Loucy (cell line): ENCODE results near the gene PEF1.

Experiments used
- H2AFZ ChIP-seq: fragments of 200-600 bp; sonication (generic); 2 replicates; pipeline ENCODE4 v1.6.0; 2016; ENCODE audit warnings: antibody characterized with exemption, mild to moderate bottlenecking, low read length, moderate library complexity
- H3F3A ChIP-seq: fragments of 200-600 bp; 2 replicates; pipeline ENCODE4 v1.6.0; 2016; ENCODE audit warnings: antibody characterized with exemption, low read depth, mild to moderate bottlenecking
- H3K27me3 ChIP-seq: fragments of 200-600 bp; sonication (generic); 2 replicates; pipeline ENCODE4 v1.6.1; 2014; ENCODE audit warnings: low read length, mild to moderate bottlenecking; ENCODE audit not compliant: insufficient read depth, poor library complexity, severe bottlenecking
- H3K36me3 ChIP-seq: fragments of 200-600 bp; sonication (generic); 2 replicates; pipeline ENCODE4 v1.6.1; 2016; ENCODE audit warnings: low read length; ENCODE audit not compliant: insufficient read depth
- H3K4me1 ChIP-seq: fragments of 200-600 bp; sonication (generic); 2 replicates; pipeline ENCODE4 v1.5.1; 2014; ENCODE audit warnings: low read length, mild to moderate bottlenecking; ENCODE audit not compliant: insufficient read depth, poor library complexity, severe bottlenecking
- H3K4me2 ChIP-seq: fragments of 200-600 bp; sonication (generic); 2 replicates; pipeline ENCODE4 v1.6.0; 2014; ENCODE audit warnings: antibody characterized with exemption, low read length, low read depth, mild to moderate bottlenecking; ENCODE audit not compliant: poor library complexity, severe bottlenecking
- H3K4me3 ChIP-seq: fragments of 200-600 bp; sonication (generic); 2 replicates; pipeline ENCODE4 v1.5.1; 2014; ENCODE audit warnings: low read length, mild to moderate bottlenecking, mixed read lengths; ENCODE audit not compliant: poor library complexity, severe bottlenecking
- H3K79me2 ChIP-seq: fragments of 200-600 bp; sonication (generic); 2 replicates; pipeline ENCODE4 v1.6.1; 2014; ENCODE audit warnings: low read length; ENCODE audit not compliant: insufficient read depth
- H3K9ac ChIP-seq: fragments of 200-600 bp; sonication (generic); 2 replicates; pipeline ENCODE4 v1.6.0; 2014; ENCODE audit warnings: mild to moderate bottlenecking, low read depth, low read length, moderate library complexity; ENCODE audit not compliant: poor library complexity, severe bottlenecking
- H3K9me2 ChIP-seq: fragments of 200-600 bp; sonication (generic); replicated peaks from 2 replicates; pipeline ENCODE4 v1.6.1; 2016; ENCODE audit warnings: low read depth, low read length, mixed read lengths
- H3K9me3 ChIP-seq: fragments of 200-600 bp; sonication (generic); 2 replicates; pipeline ENCODE4 v1.6.1; 2014; ENCODE audit warnings: mild to moderate bottlenecking, antibody characterized with exemption, low read length, low read depth; ENCODE audit not compliant: insufficient read depth
- H4K20me1 ChIP-seq: fragments of 200-600 bp; sonication (generic); 2 replicates; pipeline ENCODE4 v1.6.0; 2014; ENCODE audit warnings: antibody characterized with exemption, low read length, mild to moderate bottlenecking; ENCODE audit not compliant: insufficient read depth, poor library complexity, severe bottlenecking
- EZH2phosphoT487 ChIP-seq: fragments of 200-600 bp; IDR thresholded peaks from 2 replicates; pipeline ENCODE4 v1.6.1; 2018; ENCODE audit warnings: antibody characterized with exemption, mild to moderate bottlenecking, moderate library complexity, borderline replicate concordance
- TF ChIP-seq, protein P1 (sequence below): fragments of 200-600 bp; sonication (generic); conservative IDR thresholded peaks from 2 replicates; pipeline ENCODE4 v1.5.1; 2014; ENCODE audit warnings: mild to moderate bottlenecking, antibody characterized with exemption, low read length

Gene PEF1

DNA sequence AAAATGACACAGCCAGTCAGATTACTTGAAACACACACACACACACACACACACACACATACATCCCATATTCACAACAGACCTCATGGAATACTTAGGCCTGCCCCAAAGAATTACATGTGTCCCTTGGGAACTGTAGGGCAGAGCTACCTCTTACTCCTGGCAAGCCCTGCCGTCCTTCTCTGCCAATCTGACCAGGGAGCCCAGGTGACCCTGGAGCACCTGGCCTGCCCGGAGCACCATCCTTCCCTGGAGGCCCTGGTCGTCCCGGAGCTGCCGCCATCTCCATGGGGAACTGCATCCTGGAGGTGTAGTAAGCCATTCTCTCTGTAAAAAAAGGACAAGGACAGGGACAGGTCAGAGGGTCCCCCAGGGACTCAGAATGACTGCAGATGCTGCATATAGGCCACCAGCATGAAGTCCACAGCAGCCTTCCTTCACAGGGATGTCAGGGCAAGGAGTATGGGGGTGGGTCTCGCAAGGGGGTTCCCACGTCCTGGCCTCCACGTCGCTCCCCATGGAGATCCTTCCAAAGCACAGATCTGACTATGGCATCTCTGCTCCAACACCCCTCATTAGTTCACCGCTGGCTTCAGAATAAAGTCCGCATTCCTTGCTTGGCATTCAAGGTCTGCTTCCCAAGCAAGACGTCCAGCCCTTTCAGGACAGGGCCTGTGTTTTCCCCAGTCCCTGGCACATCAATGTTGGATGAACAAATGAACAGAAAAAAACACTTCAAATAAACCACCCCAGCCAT, 9.2 kb upstream of the PEF1 start:
- H3K9me3 ChIP-seq = no peaks in the 10 kb centered on the region
- H3K4me3 ChIP-seq = no peak overlapping the region
- no peak overlapping the region for H2AFZ ChIP-seq
- H3F3A ChIP-seq = no peaks in the 10 kb centered on the region
- H3K36me3 ChIP-seq = no peaks in the 10 kb centered on the region
- H3K4me1 ChIP-seq = no peaks in the 10 kb centered on the region
- no peaks in the 10 kb centered on the region for H4K20me1 ChIP-seq
- no peak overlapping the region for H3K9ac ChIP-seq
- H3K4me2 ChIP-seq = no peak overlapping the region
- no peak for TF ChIP-seq EZH2phosphoT487
- TF ChIP-seq, protein P1, sequence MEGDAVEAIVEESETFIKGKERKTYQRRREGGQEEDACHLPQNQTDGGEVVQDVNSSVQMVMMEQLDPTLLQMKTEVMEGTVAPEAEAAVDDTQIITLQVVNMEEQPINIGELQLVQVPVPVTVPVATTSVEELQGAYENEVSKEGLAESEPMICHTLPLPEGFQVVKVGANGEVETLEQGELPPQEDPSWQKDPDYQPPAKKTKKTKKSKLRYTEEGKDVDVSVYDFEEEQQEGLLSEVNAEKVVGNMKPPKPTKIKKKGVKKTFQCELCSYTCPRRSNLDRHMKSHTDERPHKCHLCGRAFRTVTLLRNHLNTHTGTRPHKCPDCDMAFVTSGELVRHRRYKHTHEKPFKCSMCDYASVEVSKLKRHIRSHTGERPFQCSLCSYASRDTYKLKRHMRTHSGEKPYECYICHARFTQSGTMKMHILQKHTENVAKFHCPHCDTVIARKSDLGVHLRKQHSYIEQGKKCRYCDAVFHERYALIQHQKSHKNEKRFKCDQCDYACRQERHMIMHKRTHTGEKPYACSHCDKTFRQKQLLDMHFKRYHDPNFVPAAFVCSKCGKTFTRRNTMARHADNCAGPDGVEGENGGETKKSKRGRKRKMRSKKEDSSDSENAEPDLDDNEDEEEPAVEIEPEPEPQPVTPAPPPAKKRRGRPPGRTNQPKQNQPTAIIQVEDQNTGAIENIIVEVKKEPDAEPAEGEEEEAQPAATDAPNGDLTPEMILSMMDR = no peak
- H3K9me2 ChIP-seq = no peaks in the 10 kb centered on the region
- no peaks in the 10 kb centered on the region for H3K27me3 ChIP-seq
- no peaks in the 10 kb centered on the region for H3K79me2 ChIP-seq

DNA sequence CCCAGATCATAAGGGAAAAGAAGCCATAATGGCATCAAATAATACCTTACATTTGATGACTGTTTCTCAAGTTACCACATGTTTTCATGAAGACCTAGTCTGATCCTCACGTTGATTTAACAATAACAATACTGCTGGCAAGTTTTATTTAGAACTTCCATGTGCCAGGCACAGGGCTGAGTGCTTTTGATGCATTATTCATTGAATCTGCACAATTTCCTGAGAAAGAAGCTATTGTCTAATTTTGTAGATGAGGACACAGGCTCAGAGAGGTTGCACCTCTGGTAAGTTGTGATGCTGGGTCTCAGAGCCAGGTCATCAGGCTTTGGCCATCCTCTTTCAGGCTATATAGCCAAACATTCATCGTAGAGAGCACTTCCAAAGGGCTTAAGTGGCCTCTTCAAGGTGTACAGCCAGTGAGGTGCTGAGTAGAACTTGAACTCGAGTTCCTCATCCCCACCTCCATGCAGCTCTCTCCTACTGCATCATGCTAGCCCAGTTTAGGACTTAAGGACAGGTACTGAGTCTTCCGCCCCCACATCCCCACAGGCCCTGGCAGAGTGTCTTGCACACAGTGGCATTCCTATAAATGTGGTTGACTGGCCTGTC, 8.3 kb upstream of the PEF1 start:
- Histone ChIP-seq H3K36me3 (no peaks in the 10 kb centered on the region), H3K9ac (no peak overlapping the region), H2AFZ (no peak overlapping the region), H3K9me3 (no peaks in the 10 kb centered on the region), H3F3A (no peaks in the 10 kb centered on the region), H3K4me3 (no peak overlapping the region), H3K27me3 (no peaks in the 10 kb centered on the region), H3K4me1 (no peaks in the 10 kb centered on the region), H3K4me2 (no peak overlapping the region), H3K79me2 (no peaks in the 10 kb centered on the region), H4K20me1 (no peaks in the 10 kb centered on the region), H3K9me2 (no peaks in the 10 kb centered on the region)
- TF ChIP-seq EZH2phosphoT487 = no peak
- TF ChIP-seq, protein P1 = no peak

DNA sequence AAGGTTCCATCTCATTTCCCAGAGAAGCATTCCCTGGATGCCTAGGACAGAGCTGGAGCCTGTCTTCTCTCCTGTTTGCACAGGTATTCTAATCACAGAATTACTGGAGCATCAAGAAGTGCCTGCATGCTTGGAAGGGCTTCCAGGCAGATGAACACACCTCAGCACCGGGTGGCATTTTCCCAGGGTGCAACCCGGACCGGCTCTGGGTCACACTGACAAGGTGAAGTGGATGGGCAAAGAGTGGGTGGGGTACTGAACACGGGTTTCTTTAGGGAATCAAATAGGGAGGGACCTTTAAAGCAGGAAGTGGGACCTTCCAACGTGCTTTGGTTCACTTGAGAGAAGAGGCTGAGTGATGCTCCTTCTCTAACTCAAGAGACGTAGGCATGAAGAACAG, 7.1 kb upstream of the PEF1 start:
- no peak overlapping the region for H3K9ac ChIP-seq
- no peak overlapping the region for H3K4me2 ChIP-seq
- no peak overlapping the region for H2AFZ ChIP-seq
- H3F3A ChIP-seq = no peaks in the 10 kb centered on the region
- no peaks in the 10 kb centered on the region for H3K9me3 ChIP-seq
- H4K20me1 ChIP-seq = no peaks in the 10 kb centered on the region
- TF ChIP-seq EZH2phosphoT487 = no peak
- TF ChIP-seq, protein P1 = no peak
- H3K4me1 ChIP-seq = no peaks in the 10 kb centered on the region
- no peaks in the 10 kb centered on the region for H3K36me3 ChIP-seq
- no peak overlapping the region for H3K4me3 ChIP-seq
- H3K9me2 ChIP-seq = no peaks in the 10 kb centered on the region
- no peaks in the 10 kb centered on the region for H3K27me3 ChIP-seq
- H3K79me2 ChIP-seq = no peaks in the 10 kb centered on the region
